Activated naive CD8-positive, alpha-beta T cell treated with anti-CD3 and anti-CD28 coated beads, Interleukin-2, amount 10 ng/mL, durations not matched to agents 7 days and 5 days (primary cell): Measurements from ENCODE around the gene RPL37. TPM values are rescaled to one million over a fixed set of nuclear protein-coding genes. Genes with fewer than 3 reads are reported as not detected.
A peak's percentile ranks its signal among the peaks of the same experiment; 100 is the strongest.
"Not testable (repeated sequence)": the region's sequence is repeated elsewhere in the genome, so short reads cannot be mapped to it uniquely, and the experiment has no call there.

ENCODE experiments used
- ATAC-seq: fragments of 150-1000 bp; cut with Tn5 transposase; one replicate; pipeline ENCODE4 v1.10.0; 2021; ENCODE audit warnings: low read depth, moderate library complexity
- POLR2A ChIA-PET: fragments of 350-600 bp; sonication (Branson Sonifier 250); formaldehyde crosslinking; loops from one replicate; lab custom pipeline; 2021; ENCODE audit warnings: antibody characterized with exemption; lab: Charles Lee
- DNase-seq: peaks from one replicate; pipeline ENCODE4 v3.0.0; 2021
- H3K27ac Mint-ChIP-seq: one replicate; pipeline ENCODE4 v1.8.0; 2022; ENCODE audit warnings: mild to moderate bottlenecking, mixed read lengths
- H3K27me3 Mint-ChIP-seq: one replicate; pipeline ENCODE4 v1.8.0; 2022; ENCODE audit warnings: mild to moderate bottlenecking, moderate library complexity, mixed read lengths
- H3K36me3 Mint-ChIP-seq: one replicate; pipeline ENCODE4 v1.8.0; 2021; ENCODE audit warnings: mild to moderate bottlenecking, mixed read lengths
- H3K4me1 Mint-ChIP-seq: one replicate; pipeline ENCODE4 v1.8.0; 2021; ENCODE audit warnings: mixed read lengths
- H3K4me3 Mint-ChIP-seq: one replicate; pipeline ENCODE4 v1.8.0; 2022; ENCODE audit warnings: mild to moderate bottlenecking, moderate library complexity, mixed read lengths
- H3K9me3 Mint-ChIP-seq: one replicate; pipeline ENCODE4 v1.8.0; 2021; ENCODE audit warnings: mixed read lengths
- total RNA-seq, 2 experiments: library from RNA; stranded (reverse); gene quantifications; one replicate each; pipeline ENCODE4 v1.2.3, GENCODE V29; 2021

The RPL37 gene
- total RNA-seq, 2 experiments from 2014 or later: 1,700 to 1,758 TPM

DNA sequence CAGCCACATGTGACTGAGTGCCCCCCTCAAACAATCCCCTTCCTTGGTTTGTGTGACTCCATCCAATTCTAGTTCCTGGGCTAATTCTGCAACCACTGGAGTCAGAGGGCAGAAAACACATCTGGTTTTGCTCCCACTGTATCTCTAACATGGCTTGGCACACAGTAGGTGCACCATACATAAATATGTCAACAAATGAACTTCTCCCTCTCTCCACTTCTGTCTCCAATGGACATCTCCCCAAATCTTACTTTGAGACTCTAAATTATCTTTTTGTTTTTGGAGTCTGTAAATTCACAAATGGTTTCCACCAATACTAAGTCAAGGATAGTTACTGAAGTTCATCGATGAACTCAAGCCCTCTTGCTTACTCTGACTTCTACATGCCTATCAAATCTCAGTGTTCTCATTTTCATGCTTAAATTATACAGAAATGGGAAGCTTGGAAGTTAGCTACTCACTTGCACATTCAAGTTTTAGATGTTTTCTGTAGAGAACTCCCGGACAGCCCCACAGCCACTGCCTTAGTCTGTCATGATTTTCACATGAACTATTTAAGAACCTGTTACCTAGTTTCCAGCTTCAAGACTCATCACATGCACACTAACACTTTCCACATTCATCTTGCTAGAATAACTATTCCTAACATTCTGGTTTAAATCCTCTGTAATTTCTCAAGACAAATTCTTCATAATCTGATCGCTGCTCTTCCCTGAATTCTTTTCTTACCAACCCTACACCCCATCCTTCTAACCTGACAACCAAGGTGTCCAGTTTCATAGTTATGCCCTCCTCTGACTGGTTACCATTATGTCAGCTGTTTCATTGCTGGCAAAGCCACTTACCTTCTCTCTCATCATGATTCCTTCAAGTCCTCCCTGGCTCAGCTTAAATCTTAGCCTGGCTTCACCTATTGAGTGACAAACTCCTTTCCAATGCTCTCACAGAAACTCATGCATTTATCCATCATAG, 6.0 kb downstream of the RPL37 start:
- peaks cover 66% of the 10 kb centered on the region for H3K36me3 Mint-ChIP-seq
- no peak for ATAC-seq
- DNase-seq: no peak
- no peak overlapping the region for H3K4me3 Mint-ChIP-seq
- no peaks in the 10 kb centered on the region for H3K27me3 Mint-ChIP-seq
- peaks cover 47% of the 10 kb centered on the region for H3K4me1 Mint-ChIP-seq
- H3K9me3 Mint-ChIP-seq: no peaks in the 10 kb centered on the region
- H3K27ac Mint-ChIP-seq: peak overlapping the region; percentile 18
- POLR2A ChIA-PET: interaction anchor here (0.7 to 1.3 kb wide), 3 partner anchors 18 to 31 kb away, joined by 3 to 4 read pairs (median 3); partner anchors contain the start of gene PRKAA1

DNA sequence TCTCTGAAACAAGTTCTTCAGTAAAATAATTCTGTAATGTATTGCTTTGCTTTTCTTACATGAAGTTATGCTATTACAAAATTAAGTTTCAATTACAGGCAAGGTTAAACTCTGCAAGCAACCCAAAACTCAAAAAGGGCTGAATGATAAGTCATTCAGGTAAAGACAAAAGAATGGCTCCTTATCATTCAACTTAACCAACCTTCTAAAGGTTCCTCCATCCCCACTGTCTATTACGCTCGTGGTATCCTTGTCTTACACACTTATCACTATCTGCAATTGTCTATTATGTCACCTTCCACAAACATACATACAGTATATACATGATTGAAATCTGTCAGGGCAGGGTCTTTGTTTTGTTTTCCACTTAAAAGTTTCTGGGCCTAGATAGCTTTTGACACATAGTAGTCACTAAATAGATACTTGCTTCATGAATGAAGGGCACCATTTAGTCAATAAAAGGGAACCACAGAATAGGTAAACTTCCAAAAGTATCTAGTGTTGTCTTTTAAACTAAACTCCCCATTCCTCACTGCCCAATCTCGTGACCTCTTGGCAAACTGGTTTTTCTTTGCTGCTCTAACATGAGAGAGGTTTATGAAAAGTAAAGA, 6.9 kb downstream of the RPL37 start:
- DNase-seq (no peak), ATAC-seq (no peak)
- Mint-ChIP-seq H3K36me3 (peaks cover 58% of the 10 kb centered on the region), H3K4me1 (peaks cover 44% of the 10 kb centered on the region), H3K4me3 (no peak overlapping the region), H3K27ac (peak overlapping the region; percentile 58), H3K9me3 (no peaks in the 10 kb centered on the region), H3K27me3 (no peaks in the 10 kb centered on the region)
- POLR2A ChIA-PET: no interaction called here

DNA sequence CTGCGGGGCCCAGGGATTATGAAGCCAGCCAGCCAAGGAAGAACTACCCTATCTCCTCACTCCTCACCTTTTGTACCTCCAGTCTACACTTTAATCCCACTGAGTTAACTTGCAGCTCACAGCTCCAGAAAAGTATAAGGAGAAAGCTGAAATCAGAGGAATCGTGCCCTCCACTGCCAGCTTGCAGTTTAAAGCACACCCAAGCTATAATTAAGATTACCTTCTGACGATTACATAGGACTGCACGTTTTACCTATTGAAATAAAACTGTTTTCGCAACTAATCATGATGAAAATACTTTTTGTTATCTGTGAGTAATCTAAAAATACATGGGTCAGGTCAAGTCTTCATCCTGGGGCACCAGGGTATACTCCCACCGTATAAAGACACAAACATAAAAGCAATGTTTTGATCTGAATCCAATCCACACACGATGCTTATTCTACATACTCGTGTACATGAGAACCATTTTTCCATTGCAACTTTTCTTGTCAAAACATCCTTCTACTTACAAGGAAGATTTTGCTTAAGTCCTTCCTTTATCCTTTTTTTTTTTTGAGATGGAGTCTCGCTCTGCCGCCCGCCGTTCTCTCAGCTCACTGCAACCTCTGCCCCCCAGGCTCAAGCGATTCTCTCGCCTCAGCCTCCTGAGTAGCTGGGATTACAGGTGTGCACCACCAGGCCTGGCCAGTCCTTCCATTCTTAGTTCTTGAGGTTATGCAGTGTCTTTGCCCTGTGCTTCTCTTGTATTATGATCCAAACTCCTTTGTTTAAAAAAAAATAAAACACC, 7.6 kb downstream of the RPL37 start:
- POLR2A ChIA-PET: no interaction called here
- H3K4me3 Mint-ChIP-seq: no peak overlapping the region

DNA sequence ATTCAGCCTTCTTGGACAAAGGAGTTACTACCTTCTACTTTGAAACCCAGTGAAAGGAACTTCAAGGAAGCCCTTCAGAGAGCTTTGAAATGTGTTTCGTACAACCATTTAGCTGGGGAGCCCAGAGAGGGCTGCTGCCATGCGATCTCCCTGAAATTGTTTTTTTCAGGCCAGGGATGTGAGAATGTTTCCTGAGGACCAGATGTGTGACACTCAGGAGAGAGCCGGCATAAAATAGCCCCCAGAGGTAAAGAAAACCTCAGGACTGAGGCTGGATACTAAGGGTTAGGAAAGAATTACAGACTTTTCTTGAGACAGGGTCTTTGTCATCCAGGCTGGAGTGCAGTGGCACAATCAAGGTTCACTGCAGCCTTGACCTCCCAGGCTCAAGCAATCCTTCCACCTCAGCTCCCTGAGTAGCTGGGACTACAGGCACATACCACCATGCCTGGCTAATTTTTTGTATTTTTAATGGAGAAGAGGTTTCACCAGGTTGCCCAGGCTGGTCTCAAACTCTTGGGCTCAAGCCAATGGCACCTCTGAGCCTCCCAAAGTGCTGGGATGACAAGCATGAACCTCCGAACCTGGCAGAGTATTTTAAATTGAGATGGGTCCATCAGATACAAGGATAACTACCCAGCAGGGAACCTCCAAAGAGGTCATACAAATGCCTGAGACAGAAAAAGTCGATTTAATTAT, 8.4 kb downstream of the RPL37 start:
- Mint-ChIP-seq H3K4me3 (no peak overlapping the region), H3K27ac (no peak overlapping the region), H3K27me3 (no peaks in the 10 kb centered on the region), H3K4me1 (peaks cover 30% of the 10 kb centered on the region), H3K36me3 (peaks cover 46% of the 10 kb centered on the region), H3K9me3 (no peaks in the 10 kb centered on the region)
- POLR2A ChIA-PET: interaction anchor here (1.0 kb wide), 1 partner anchor 51 kb away, joined by 3 read pairs; no protein-coding TSS in a partner anchor
- ATAC-seq (no peak), DNase-seq (no peak)

More for the DNA sequence above, 7.6 kb downstream of the RPL37 start:
- Mint-ChIP-seq H3K27me3 (no peaks in the 10 kb centered on the region), H3K36me3 (peaks cover 52% of the 10 kb centered on the region), H3K9me3 (no peaks in the 10 kb centered on the region), H3K27ac (peak overlapping the region; percentile 71), H3K4me1 (peaks cover 37% of the 10 kb centered on the region)
- no peak for DNase-seq
- no peak for ATAC-seq

DNA sequence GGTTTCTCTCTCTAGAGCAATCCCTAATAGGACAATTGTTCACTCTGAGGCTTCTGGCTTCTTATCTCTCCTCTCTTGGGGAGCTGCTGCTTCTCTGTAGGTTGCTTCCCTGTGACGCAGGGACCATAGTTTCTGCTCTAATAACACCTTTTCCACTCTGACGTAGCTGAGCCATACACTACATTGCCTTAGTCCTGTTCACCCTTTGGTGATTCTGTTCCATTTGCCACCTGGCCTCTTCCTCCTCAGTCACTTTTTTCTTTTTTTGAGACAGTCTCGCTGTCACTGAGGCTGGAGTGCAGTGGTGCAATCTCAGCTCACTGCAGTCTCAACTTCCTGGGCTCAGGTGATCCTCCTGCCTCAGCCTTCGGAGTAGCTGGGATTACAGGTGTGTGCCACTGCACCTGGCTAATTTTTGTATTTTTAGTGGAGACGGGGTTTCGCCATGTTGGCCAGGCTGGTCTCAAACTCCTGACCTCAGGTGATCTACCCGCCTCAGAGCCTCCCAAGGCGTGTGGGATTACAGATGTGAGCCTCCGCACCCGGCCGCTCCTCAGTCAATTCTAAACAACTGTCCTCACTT, 9.5 kb downstream of the RPL37 start:
- not testable (repeated sequence) for H3K9me3 Mint-ChIP-seq, H3K4me3 Mint-ChIP-seq, H3K27me3 Mint-ChIP-seq, DNase-seq, ATAC-seq, H3K27ac Mint-ChIP-seq
- POLR2A ChIA-PET: interaction anchor here (0.6 to 1.0 kb wide), 4 partner anchors 15 to 108 kb away, joined by 3 to 4 read pairs (median 3); partner anchors contain the start of gene PRKAA1
- H3K4me1 Mint-ChIP-seq: peaks cover 26% of the 10 kb centered on the region
- H3K36me3 Mint-ChIP-seq: peaks cover 39% of the 10 kb centered on the region

DNA sequence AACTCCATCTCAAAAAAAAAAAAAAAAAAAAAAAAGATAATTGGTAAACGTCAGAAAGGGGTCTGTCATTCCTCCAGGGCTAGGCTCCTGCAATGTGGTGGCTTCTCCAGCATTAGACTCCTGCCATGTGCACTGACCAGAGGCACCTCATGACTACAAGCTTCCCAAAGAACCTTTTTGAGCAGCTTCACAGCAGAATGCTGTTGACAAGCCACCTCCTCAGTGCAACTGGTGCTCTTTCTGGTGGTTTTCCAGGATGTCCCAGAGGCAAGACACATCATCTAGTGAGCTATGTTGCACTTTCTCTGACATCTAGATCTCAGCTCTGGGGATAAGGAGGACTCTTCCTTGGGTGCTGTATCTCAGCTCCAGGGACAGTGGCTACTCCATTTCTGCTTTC, 11.6 kb downstream of the RPL37 start:
- Mint-ChIP-seq H3K36me3 (peaks cover 25% of the 10 kb centered on the region), H3K27ac (no peak overlapping the region), H3K9me3 (no peaks in the 10 kb centered on the region), H3K27me3 (no peaks in the 10 kb centered on the region), H3K4me3 (no peak overlapping the region), H3K4me1 (peaks cover 14% of the 10 kb centered on the region)
- DNase-seq (no peak), ATAC-seq (no peak)
- POLR2A ChIA-PET: interaction anchor here (0.7 to 1.7 kb wide), 2 partner anchors 9 to 12 kb away, joined by 5 read pairs; partner anchors contain the start of gene RPL37

DNA sequence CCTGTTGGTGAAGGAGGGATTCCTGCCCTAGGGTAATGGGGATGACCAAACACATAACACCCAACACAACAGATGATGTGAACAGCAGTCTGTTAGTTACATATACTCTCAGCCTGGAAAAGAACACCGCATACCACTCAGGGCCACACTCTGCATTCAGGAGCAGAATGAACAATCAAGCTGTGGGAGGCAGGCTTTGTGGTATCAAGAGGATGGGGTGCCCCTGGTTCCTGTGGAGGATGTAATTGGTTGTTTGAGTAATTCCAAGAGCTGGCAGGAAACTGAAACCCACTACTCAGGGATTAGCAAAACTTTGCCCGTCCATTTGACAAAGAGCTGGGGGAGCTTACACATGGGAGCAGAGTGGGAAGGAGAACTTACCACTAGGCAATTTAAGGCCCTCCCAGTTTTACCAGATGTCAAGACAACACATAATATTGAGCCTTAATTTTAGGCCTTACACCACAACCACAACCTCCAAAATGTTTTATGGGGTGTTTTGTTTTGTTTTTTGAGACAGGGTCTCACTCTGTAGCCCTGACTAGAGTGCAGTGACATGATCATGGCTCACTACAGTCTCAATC, 21.2 kb downstream of the RPL37 start:
- POLR2A ChIA-PET: interaction anchor here (0.7 kb wide), 1 partner anchor 20 kb away, joined by 3 read pairs; no protein-coding TSS in a partner anchor
- Mint-ChIP-seq H3K9me3 (no peaks in the 10 kb centered on the region), H3K4me1 (peaks cover 5% of the 10 kb centered on the region), H3K4me3 (no peak overlapping the region), H3K27ac (no peak overlapping the region), H3K27me3 (no peaks in the 10 kb centered on the region), H3K36me3 (peaks cover 2% of the 10 kb centered on the region)
- ATAC-seq (no peak), DNase-seq (no peak)

DNA sequence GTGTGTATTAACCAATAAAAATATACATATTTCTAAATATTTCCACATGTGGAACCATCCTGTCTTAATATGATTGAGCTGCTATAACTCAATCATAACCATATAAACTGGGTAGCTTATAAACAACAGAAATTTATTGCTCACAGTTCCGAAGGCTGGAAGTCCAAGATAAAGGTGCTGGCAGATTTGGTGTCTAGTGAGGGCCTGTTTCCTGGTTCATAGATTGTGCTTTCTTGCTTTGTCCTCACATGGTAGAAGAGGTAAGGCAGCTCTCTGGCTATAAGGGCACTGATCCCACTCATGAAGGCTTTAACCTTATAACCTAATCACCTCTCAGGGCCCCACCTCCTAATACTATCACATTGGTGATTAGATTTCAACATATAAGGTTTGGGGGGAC, 22.9 kb downstream of the RPL37 start:
- POLR2A ChIA-PET: interaction anchor here (0.8 kb wide), 1 partner anchor 10 kb away, joined by 3 read pairs; no protein-coding TSS in a partner anchor
- Mint-ChIP-seq H3K4me3 (no peak overlapping the region), H3K4me1 (peaks cover 15% of the 10 kb centered on the region)

DNA sequence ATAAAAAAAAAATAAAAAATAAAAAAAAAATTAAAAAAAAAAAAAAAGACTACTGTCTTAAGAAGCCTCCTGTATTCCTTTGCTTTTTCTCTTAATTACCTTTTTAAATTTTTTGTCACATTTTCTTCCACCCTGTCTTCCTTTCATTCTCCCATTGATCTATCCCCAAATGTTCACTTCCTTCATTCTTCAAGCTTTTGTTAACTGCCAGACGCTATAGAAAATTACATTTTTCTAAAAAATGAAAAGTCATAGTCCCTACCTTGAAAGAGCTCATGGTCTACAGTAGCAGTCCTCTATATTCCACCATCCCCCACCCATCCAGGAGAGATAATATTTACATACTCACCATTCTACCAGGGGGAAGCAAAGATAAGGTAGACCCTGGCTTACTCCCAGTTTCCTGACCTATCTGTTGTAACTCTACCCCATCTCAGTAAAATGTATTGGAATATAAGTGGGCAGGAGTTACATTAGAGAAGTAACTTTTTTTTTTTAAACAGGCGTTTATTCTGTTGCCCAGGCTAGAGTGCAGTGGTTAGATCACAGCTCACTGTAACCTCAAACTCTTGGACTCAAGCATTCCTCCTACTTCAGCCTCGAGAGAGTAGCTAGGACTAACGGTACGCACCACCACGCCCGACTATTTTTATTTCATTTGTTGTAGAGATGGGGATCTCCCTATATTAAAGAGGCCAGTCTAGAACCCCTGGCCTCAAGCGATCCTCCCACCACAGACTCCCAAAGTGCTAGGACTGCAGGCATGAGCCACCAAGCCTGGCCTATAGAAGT, 33.1 kb downstream of the RPL37 start:
- POLR2A ChIA-PET: no interaction called here
- H3K4me3 Mint-ChIP-seq: no peak overlapping the region

More for the DNA sequence above, 22.9 kb downstream of the RPL37 start:
- Mint-ChIP-seq H3K36me3 (no peaks in the 10 kb centered on the region), H3K9me3 (no peaks in the 10 kb centered on the region), H3K27ac (no peak overlapping the region), H3K27me3 (no peaks in the 10 kb centered on the region)
- DNase-seq: no peak
- no peak for ATAC-seq

DNA sequence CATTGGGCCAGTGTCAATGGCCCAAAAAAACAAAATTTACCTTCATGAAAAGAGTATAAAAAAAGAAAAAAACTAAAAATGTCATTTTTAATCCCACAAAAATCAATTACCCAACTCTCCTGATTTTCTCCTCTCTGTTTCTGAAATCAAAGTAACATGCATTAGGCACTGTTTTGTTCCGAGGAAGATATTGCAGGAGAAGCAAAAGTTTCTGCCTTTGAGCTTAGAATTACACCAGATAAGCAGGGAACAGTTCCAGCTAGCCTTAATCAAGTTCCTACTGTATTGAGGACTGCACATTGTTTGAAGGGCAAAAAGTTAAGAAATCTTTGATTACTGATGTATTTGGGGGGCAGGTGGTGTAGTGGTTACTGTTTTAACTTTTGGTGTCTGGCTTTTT, 35.8 kb downstream of the RPL37 start:
- H3K4me3 Mint-ChIP-seq: peak overlapping the region; percentile 88

More for the DNA sequence above, 33.1 kb downstream of the RPL37 start:
- DNase-seq (no peak), ATAC-seq (no peak)
- Mint-ChIP-seq H3K9me3 (no peaks in the 10 kb centered on the region), H3K27me3 (peaks cover 15% of the 10 kb centered on the region), H3K27ac (no peak overlapping the region), H3K36me3 (no peaks in the 10 kb centered on the region), H3K4me1 (peaks cover 5% of the 10 kb centered on the region)

DNA sequence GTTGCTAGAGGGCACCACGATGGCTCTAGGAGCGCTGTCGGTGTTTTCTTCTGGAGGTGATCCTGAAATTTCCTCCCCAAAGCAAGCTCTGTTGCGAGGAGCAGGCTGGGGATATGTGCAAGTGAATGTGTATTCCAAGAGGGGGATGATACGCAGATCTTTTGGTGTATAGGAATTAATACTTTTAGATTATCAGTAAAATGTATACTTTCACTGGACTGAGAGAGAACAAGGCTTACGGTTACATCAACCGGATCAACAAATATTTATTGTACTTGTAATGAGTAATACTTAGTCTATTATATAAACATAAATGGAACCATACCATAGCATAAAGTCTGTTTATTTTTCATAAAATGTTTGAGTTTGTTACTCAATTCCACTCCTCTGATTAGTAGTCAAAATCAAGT, 36.2 kb downstream of the RPL37 start:
- Mint-ChIP-seq H3K4me1 (peaks cover 28% of the 10 kb centered on the region), H3K4me3 (peak overlapping the region; percentile 88), H3K27ac (peak overlapping the region; percentile 77), H3K36me3 (peaks cover 22% of the 10 kb centered on the region), H3K9me3 (no peaks in the 10 kb centered on the region), H3K27me3 (peaks cover 13% of the 10 kb centered on the region)
- DNase-seq (no peak), ATAC-seq (no peak)
- POLR2A ChIA-PET: interaction anchor here (1.1 to 1.3 kb wide), 3 partner anchors 9 to 117 kb away, joined by 3 to 5 read pairs (median 4); no protein-coding TSS in a partner anchor

More for the DNA sequence above, 35.8 kb downstream of the RPL37 start:
- POLR2A ChIA-PET: interaction anchor here (1.1 to 1.3 kb wide), 3 partner anchors 9 to 118 kb away, joined by 3 to 5 read pairs (median 4); no protein-coding TSS in a partner anchor
- DNase-seq (no peak), ATAC-seq (no peak)
- Mint-ChIP-seq H3K36me3 (peaks cover 18% of the 10 kb centered on the region), H3K27me3 (peaks cover 13% of the 10 kb centered on the region), H3K27ac (no peak overlapping the region), H3K9me3 (no peaks in the 10 kb centered on the region), H3K4me1 (peaks cover 25% of the 10 kb centered on the region)
